ENCODE results near the gene AP2M1.
A peak's percentile ranks its signal among the peaks of the same experiment; 100 is the strongest.

AP2M1 gene

DNA sequence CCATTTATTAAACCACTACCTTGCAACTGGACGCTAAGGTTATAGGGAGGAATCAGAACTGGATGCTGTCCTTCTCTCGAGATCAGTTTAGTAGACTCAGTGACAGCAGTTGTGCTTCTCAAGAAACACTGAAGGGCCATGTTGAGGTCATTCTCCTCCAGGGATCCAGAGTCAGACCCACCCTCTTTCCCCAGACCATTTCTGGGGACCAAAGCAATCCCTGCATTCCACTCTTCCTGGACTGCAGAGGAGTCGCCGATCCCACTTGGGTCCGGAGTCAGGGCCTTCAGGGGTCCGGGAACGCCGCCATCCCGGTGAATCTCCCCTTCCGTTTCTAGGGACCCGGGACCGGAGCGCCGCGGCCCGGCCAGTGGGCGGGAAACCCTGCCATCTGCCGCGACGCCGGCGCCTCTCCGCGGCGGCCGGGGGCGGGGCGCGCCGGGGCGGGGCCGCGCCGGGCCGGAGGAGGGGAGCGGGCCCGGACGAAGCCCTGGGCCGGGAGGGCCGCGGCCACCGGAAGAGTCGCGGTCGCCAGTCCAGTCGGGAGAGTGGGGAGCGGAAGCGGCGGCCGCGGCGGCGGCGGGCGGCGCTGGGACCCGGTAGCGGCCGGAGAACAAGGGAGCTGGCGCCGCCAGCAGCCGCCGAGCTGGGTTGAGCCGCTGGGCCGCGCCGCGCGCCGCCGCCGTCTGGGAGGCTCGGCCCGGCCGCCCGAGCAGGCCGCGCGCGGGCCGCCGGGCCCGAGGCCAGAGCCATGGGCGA lies 19.6 kb upstream of the AP2M1 start, which contains the start of gene DVL3:
Gene DVL3 (plus strand): TSS at position 493 of the 759 bp plus-strand sequence. CDS start 259 bp downstream, at position 752.
- H3K4me3 ChIP-seq (ENCODE audit: low read depth, low read length): peak within 1 kb of the TSS; percentile 95
- H3K27me3 ChIP-seq: no peaks in the 10 kb centered on the region
- no peaks in the 10 kb centered on the region for H3K36me3 ChIP-seq
- no peaks in the 10 kb centered on the region for H3K9me3 ChIP-seq
- TF ChIP-seq, protein P1, sequence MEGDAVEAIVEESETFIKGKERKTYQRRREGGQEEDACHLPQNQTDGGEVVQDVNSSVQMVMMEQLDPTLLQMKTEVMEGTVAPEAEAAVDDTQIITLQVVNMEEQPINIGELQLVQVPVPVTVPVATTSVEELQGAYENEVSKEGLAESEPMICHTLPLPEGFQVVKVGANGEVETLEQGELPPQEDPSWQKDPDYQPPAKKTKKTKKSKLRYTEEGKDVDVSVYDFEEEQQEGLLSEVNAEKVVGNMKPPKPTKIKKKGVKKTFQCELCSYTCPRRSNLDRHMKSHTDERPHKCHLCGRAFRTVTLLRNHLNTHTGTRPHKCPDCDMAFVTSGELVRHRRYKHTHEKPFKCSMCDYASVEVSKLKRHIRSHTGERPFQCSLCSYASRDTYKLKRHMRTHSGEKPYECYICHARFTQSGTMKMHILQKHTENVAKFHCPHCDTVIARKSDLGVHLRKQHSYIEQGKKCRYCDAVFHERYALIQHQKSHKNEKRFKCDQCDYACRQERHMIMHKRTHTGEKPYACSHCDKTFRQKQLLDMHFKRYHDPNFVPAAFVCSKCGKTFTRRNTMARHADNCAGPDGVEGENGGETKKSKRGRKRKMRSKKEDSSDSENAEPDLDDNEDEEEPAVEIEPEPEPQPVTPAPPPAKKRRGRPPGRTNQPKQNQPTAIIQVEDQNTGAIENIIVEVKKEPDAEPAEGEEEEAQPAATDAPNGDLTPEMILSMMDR (IDR thresholded peaks at IDR 0.05; ENCODE audit: low read depth, low read length): no peak
- peak; percentile 66 for DNase-seq
- peaks cover 4% of the 10 kb centered on the region; the same call in 1 of the 2 replicates for H3K4me1 ChIP-seq

DNA sequence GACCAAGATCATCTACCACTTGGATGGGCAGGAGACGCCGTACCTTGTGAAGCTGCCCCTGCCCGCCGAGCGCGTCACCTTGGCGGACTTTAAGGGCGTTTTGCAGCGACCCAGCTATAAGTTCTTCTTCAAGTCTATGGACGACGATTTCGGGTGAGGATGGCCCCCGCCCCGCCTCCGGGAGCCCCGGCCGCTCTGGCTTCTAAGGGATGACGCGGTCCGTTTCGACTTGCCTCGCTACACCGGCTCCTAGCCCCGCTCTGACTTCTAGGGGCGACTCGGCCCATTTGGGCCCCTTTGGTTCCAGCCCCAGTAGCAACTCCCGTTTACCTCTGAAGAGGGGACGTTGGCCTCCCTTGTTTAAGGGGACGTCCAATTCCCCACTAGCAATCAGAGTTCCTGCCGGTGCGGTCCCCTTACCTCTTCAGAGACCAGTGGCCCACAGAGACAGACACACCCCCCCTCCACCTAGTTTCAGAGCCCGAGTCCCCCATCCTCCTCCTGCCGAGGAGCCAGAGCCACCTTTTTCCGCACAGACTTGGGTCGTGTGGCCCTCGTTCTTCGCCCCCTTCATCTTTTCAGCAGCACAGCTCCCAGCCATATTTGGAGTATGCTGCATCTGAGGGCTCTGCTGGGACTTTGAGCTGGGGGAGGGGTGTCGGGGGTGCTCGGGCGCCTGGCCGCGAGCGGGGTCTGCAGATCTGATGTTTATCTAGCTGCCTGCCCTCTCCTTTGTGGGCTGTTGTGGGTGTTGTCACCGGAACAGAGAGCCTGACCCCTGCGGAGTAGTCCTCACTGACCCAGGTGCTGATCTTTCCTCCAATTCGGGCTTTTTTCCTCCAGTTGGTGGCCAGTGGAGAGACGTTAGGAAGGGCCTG lies 18.8 kb upstream of the AP2M1 start:
- Histone ChIP-seq H3K36me3 (no peaks in the 10 kb centered on the region), H3K9me3 (no peaks in the 10 kb centered on the region), H3K27me3 (no peaks in the 10 kb centered on the region), H3K4me3 (ENCODE audit: low read depth, low read length) (peak overlapping the region; percentile 95), H3K4me1 (peaks cover 4% of the 10 kb centered on the region; the same call in 1 of the 2 replicates)
- TF ChIP-seq, protein P1 (IDR thresholded peaks at IDR 0.05; ENCODE audit: low read depth, low read length): no peak
- DNase-seq: peak; percentile 31

DNA sequence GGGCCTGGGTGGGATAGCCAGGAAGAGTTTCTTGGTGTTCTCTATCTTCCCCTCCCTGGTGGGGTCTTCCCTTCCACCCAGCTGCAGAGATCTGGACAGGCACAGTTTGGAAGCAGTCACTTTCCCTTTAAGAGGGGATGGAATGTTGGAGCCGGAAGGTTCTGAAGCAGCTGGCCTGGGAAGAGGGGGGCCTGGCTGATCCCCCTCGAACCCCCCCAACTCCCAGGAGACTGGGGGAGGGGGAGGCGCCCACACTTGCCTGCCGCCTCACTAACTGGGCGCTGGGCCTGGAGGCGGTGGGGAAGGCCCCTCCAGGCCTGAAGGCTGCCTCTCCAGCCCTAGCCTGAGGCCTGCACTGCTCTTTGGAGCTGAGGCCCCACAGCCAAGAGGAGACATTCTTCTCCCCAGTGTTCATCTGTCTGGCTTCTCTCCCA lies 18.1 kb upstream of the AP2M1 start:
- Histone ChIP-seq H3K4me1 (peaks cover 4% of the 10 kb centered on the region; the same call in 1 of the 2 replicates), H3K4me3 (ENCODE audit: low read depth, low read length) (peak overlapping the region; percentile 95), H3K27me3 (no peaks in the 10 kb centered on the region), H3K36me3 (no peaks in the 10 kb centered on the region), H3K9me3 (no peaks in the 10 kb centered on the region)
- TF ChIP-seq, protein P1 (IDR thresholded peaks at IDR 0.05; ENCODE audit: low read depth, low read length): no peak
- DNase-seq: peak; percentile 45

DNA sequence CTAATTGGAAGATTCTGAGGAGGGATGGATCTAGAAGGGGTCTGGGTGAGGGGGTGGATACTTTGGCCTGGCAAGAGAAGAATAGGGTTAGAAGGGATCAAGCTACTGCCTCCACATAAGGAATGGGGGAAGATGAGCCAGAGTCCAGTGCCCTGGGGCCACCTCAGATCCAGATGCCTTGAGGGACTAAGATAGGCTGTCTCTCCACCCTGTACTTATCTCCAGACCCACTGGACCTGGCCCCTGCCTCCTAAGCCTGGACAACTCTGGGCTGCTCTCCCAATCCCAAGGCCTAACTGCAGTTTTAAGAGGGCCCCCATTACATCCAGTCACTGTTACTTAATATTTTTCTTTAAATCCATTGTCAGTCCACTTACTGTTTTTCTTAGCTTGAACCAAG lies 17.4 kb upstream of the AP2M1 start:
- Histone ChIP-seq H3K36me3 (peaks cover 4% of the 10 kb centered on the region; the same call in 1 of the 2 replicates), H3K4me1 (peaks cover 4% of the 10 kb centered on the region; the same call in 1 of the 2 replicates), H3K9me3 (no peaks in the 10 kb centered on the region), H3K27me3 (no peaks in the 10 kb centered on the region), H3K4me3 (ENCODE audit: low read depth, low read length) (peak overlapping the region; percentile 95)
- no peak for DNase-seq
- TF ChIP-seq, protein P1 (IDR thresholded peaks at IDR 0.05; ENCODE audit: low read depth, low read length): no peak

DNA sequence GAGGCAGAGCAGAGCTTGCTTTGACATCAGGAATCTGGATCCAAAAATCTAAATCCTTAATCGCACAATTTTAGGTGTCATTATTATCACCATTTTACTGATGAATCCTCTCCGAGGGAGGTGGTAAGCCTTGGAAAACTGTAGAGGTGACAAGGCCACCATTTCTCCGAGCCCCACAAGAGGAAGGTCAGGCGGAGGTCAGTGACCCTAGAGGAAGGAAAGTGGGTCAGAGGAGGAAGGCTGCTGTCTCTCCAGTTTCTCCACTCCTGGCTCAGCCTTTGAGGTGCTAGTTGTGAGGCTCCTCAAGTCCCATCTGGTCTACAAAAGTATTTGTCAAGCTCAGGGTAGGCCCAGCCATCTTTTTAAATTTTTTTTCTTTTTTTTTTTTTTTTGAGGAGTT lies 16.3 kb upstream of the AP2M1 start:
- Histone ChIP-seq H3K4me1 (peaks cover 4% of the 10 kb centered on the region; the same call in 1 of the 2 replicates), H3K4me3 (ENCODE audit: low read depth, low read length) (no peak overlapping the region)
- TF ChIP-seq, protein P1 (IDR thresholded peaks at IDR 0.05; ENCODE audit: low read depth, low read length): no peak

More for the DNA sequence above, 16.3 kb upstream of the AP2M1 start:
- no peak for DNase-seq
- Histone ChIP-seq H3K27me3 (no peaks in the 10 kb centered on the region), H3K36me3 (peaks cover 9% of the 10 kb centered on the region), H3K9me3 (no peaks in the 10 kb centered on the region)
